Psoas muscle (tissue), 8 donors: ENCODE results near the gene WDR37. TPM values are rescaled to one million over a fixed set of nuclear protein-coding genes. Genes with fewer than 3 reads are reported as not detected.

Source experiments
- ATAC-seq, 4 donors: fragments of 200-7000 bp; cut with Tn5 transposase; one replicate each; pipeline ENCODE4 v1.9.1; 2020; ENCODE audit warnings: moderate library complexity in 3 of 4, mild to moderate bottlenecking in 2 of 4
- DNase-seq, 2 donors: peaks; one replicate each; pipeline ENCODE4 v3.0.0-alpha.2; 2020
- H3K27ac ChIP-seq: fragments of 200-600 bp; one replicate; pipeline ENCODE4 v1.8.0; 2022
- H3K27me3 ChIP-seq, 3 donors: fragments of 200-600 bp in 1 of 3; one replicate each; pipeline versions ENCODE4 v1.6.1 to v1.8.0; 2013 to 2022; ENCODE audit warnings: low read length in 2 of 3, mild to moderate bottlenecking in 2 of 3, moderate library complexity in 1 of 3; ENCODE audit not compliant: insufficient read depth in 3 of 3
- H3K36me3 ChIP-seq, 2 donors: fragments of 200-600 bp in 1 of 2; one replicate each; pipeline versions ENCODE4 v1.6.1 to v1.8.0; 2013 to 2022; ENCODE audit warnings: low read depth in 1 of 2, mild to moderate bottlenecking in 1 of 2, moderate library complexity in 1 of 2; ENCODE audit not compliant: insufficient read depth in 1 of 2
- H3K4me1 ChIP-seq: fragments of 200-600 bp; one replicate; pipeline ENCODE4 v1.8.0; 2022
- H3K4me3 ChIP-seq: fragments of 200-600 bp; one replicate; pipeline ENCODE4 v1.8.0; 2022; ENCODE audit warnings: mild to moderate bottlenecking
- H3K9me3 ChIP-seq: fragments of 200-600 bp; one replicate; pipeline ENCODE4 v1.8.0; 2022
- CTCF ChIP-seq: fragments of 200-600 bp; IDR thresholded peaks from one replicate; pipeline ENCODE4 v1.8.0; 2022; ENCODE audit warnings: antibody characterized with exemption
- WGBS, 3 donors: extraction: QIAGEN DNeasy Blood & Tissue Kit; methylation state at CpG; one replicate each; pipeline versions ENCODE4 v1.1.6 to v1.1.7; 2013; 5-methylcytosine and 5-hydroxymethylcytosine counted together
- intact Hi-C, 2 donors: fragments of 100-400 bp; cut with DNase I; formaldehyde crosslinking; loops; one replicate each; pipeline versions ENCODE4 v1.11.0 to v1.14.2; 2022
- polyA plus RNA-seq, 3 donors: library from polyadenylated mRNA; stranded (reverse); fragments of 200-250 nt; gene quantifications; one replicate each; pipeline ENCODE4 v1.2.3, GENCODE V29; 2013
- total RNA-seq, 4 donors: library from RNA; stranded (reverse); fragmentation: NEBNext Ultra II Directional in 2 of 4; extraction: Animal tissue kit (Norgen Biotek cat#: 25700) in 2 of 4; gene quantifications; one replicate each; pipeline versions ENCODE4 v1.2.1 to v1.2.4, GENCODE V29; 2021 to 2023
- donor health status: healthy with polysubstance abuse.
- donor health status: DM: no; HTN: no; CAD: no; lungs with moderate emphysema.
- donor health status: Bipolar disorder and iron deficiency.
- donor health status: healthy.
- donor health status: DM: yes; HTN: yes; CAD: no.
- donor health status: DM: no; HTN: no; CAD: no.
- donor health status: DM: no; HTN: no; CAD: no.
- donor health status: DM: yes; HTN: yes; CAD: no.

WDR37 gene
- total and polyA plus RNA-seq, 7 donors: 6.8 to 28.3 (median 17.2) TPM

GRCh38 chr10:1086787-1087186 lies 30.6 kb downstream of the WDR37 start:
- H3K27me3 ChIP-seq: no peaks in the 10 kb centered on the region
- no peak overlapping the region for H3K27ac ChIP-seq
- no peaks in the 10 kb centered on the region for H3K9me3 ChIP-seq
- no peak for DNase-seq
- no peaks in the 10 kb centered on the region for H3K4me1 ChIP-seq
- no peak for TF ChIP-seq CTCF
- H3K4me3 ChIP-seq: no peak overlapping the region
- 91 to 94% (median 92%) methylated on average over 13 of the region's 13 CpGs for WGBS, 3 donors
- no peak for ATAC-seq
- H3K36me3 ChIP-seq: peaks cover 4 to 96% of the 10 kb centered on the region in 2 donors
- intact Hi-C loops: no loop called here

- 70 to 81% (median 80%) methylated on average over 19 of the region's 19 CpGs for WGBS, 3 donors
- no peaks in the 10 kb centered on the region for H3K27me3 ChIP-seq
- no peak overlapping the region for H3K4me3 ChIP-seq
- H3K4me1 ChIP-seq: no peaks in the 10 kb centered on the region
- H3K9me3 ChIP-seq: no peaks in the 10 kb centered on the region
- H3K27ac ChIP-seq: no peak overlapping the region
- DNase-seq: no peak
- H3K36me3 ChIP-seq: peaks cover 10 to 97% of the 10 kb centered on the region in 2 donors
- intact Hi-C loops: no loop called here
- no peak for TF ChIP-seq CTCF
- no peak for ATAC-seq
Observed at GRCh38 chr10:1089017-1089689, 33.0 kb downstream of the WDR37 start.

GRCh38 chr10:1090696-1091095 lies 34.5 kb downstream of the WDR37 start:
- H3K9me3 ChIP-seq: no peaks in the 10 kb centered on the region
- ATAC-seq (no peak), DNase-seq (no peak)
- no peaks in the 10 kb centered on the region for H3K27me3 ChIP-seq
- intact Hi-C loops: no loop called here
- no peak overlapping the region for H3K27ac ChIP-seq
- no peaks in the 10 kb centered on the region for H3K4me1 ChIP-seq
- no peak for TF ChIP-seq CTCF
- 93 to 95% (median 94%) methylated on average over 14 of the region's 14 CpGs for WGBS, 3 donors
- H3K36me3 ChIP-seq: peaks cover 8 to 92% of the 10 kb centered on the region in 2 donors
- no peak overlapping the region for H3K4me3 ChIP-seq

- TF ChIP-seq CTCF: no peak
- peaks cover 8 to 91% of the 10 kb centered on the region in 2 donors for H3K36me3 ChIP-seq
- H3K4me1 ChIP-seq: no peaks in the 10 kb centered on the region
- ATAC-seq: no peak
- H3K27me3 ChIP-seq: no peaks in the 10 kb centered on the region
- intact Hi-C loops: no loop called here
- H3K4me3 ChIP-seq: no peak overlapping the region
- no peak overlapping the region for H3K27ac ChIP-seq
- H3K9me3 ChIP-seq: no peaks in the 10 kb centered on the region
- WGBS, 3 donors: 95 to 97% (median 96%) methylated on average over 9 of the region's 9 CpGs
- no peak for DNase-seq
Observed at GRCh38 chr10:1093696-1094095, 37.5 kb downstream of the WDR37 start.
